ENCODE results near the gene PDZRN4. TPM values are rescaled to one million over a fixed set of nuclear protein-coding genes. Genes with fewer than 3 reads are reported as not detected.

Gene PDZRN4
- total and polyA plus RNA-seq, 2 of the 4 experiments (the other 2 are of a cell fraction), result not detected

DNA sequence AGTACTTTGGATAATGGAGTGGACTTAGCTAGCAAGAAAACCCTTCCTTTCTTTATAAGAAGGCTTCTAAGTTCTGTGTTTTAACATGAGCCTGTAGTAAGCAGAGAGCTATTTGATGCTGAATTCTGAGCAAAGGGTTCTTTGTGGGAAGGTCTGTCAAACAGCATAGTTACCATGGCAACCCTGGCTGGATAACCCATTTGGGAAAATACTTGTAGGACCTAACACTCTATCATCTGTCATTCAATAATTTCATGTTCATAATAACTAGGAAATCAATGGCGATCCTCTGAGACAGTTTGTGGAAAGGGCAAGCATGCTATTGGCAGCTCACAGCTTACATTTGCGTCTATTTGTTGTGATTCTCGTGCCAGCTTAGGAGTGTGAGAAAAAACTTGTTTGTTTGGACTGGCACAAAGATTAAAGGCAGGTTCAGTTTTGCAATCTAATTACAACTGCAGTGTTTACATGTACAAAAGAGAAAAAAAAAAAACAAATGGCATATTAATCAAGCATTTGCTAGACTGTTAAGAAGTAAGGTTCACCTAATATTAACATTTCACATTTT is 219.2 kb downstream of the PDZRN4 start:
- Histone ChIP-seq H3K9me3 (ENCODE audit: control insufficient read depth, insufficient read depth, low read length) (no peaks in the 10 kb centered on the region), H2AK9ac (replicated peaks; ENCODE audit: low read depth, low read length, poor library complexity) (no peak overlapping the region), H3K27me3 (ENCODE audit: control insufficient read depth, insufficient read depth, low read length) (no peaks in the 10 kb centered on the region), H3K23ac (ENCODE audit: low read depth, low read length) (no peak overlapping the region), H3K9me1 (ENCODE audit: insufficient read depth, low read length) (no peaks in the 10 kb centered on the region), H3K14ac (replicated peaks; ENCODE audit: low read depth, low read length) (no peak overlapping the region), H3K4me1 (ENCODE audit: control insufficient read depth, insufficient read depth, low read length) (no peaks in the 10 kb centered on the region), H2AK5ac (ENCODE audit: low read depth, low read length) (no peak overlapping the region), H2BK15ac (ENCODE audit: low read depth, low read length) (no peak overlapping the region), H2BK20ac (ENCODE audit: low read depth, low read length) (no peak overlapping the region), H4K5ac (ENCODE audit: low read depth, low read length) (no peak overlapping the region), H2AFZ (replicated peaks; ENCODE audit: low read length, poor library complexity) (no peak overlapping the region), H2BK5ac (ENCODE audit: low read depth, low read length, poor library complexity, severe bottlenecking) (no peak overlapping the region), H3K27ac (ENCODE audit: insufficient read depth, low read length) (no peak overlapping the region), H3K36me3 (ENCODE audit: control insufficient read depth, insufficient read depth, low read length) (no peaks in the 10 kb centered on the region), H3K56ac (ENCODE audit: extremely low read depth, insufficient read depth, low read length) (no peak overlapping the region), H4K91ac (ENCODE audit: insufficient read depth, low read depth, low read length) (no peak overlapping the region), H4K20me1 (ENCODE audit: insufficient read depth, low read length) (no peaks in the 10 kb centered on the region), H3K4ac (ENCODE audit: low read depth, low read length) (no peak overlapping the region), H3K18ac (ENCODE audit: low read depth, low read length) (no peak overlapping the region), H3K79me1 (ENCODE audit: low read depth in 1 of 2, low read length in 2 of 2) (no peaks in the 10 kb centered on the region), H3K4me3 (ENCODE audit: insufficient read depth, low read depth, low read length) (no peak overlapping the region), H3K4me2 (ENCODE audit: low read depth, low read length) (no peak overlapping the region), H4K8ac (ENCODE audit: low read depth in 2 of 2, low read length in 2 of 2) (no peak overlapping the region), H2BK120ac (ENCODE audit: low read depth, low read length) (no peak overlapping the region), H3K9ac (ENCODE audit: low read depth, low read length) (no peak overlapping the region)
- no peak for DNase-seq
- ChIA-PET POLR2A (ENCODE audit: unreplicated experiment) (no interaction called here), CTCF (interaction anchor here (0.6 to 0.7 kb wide), 2 partner anchors 60 to 595 kb away, joined by 3 to 4 read pairs; no protein-coding TSS in a partner anchor)
- intact Hi-C loops (cut with micrococcal nuclease), result no loop called here
- no CpG with 5 or more reads among the region's 3 CpGs for WGBS, 2 experiments (ENCODE audit: extremely low coverage in 2 of 2, insufficient read length in 1 of 2)
- BruUV-seq (replicated peaks), result no TSS peak
- dilution Hi-C loops (cut with HindIII; ENCODE audit: low sequenced_read_pairs, unreplicated experiment), result no loop called here
- ATAC-seq (ENCODE audit: low read depth), result no peak
- TF ChIP-seq NFE2L2 (IDR thresholded peaks at IDR 0.05; ENCODE audit: low read depth, low read length) (no peak), RFX5 (IDR thresholded peaks at IDR 0.05; ENCODE audit: low read depth, low read length) (no peak), CTCF (conservative IDR thresholded peaks at IDR 0.05; ENCODE audit: low read depth, low read length) (no peak), MAFK (IDR thresholded peaks at IDR 0.05; ENCODE audit: low read depth, low read length) (no peak), FOS (IDR thresholded peaks at IDR 0.05; ENCODE audit: low read depth, low read length) (no peak), USF2 (IDR thresholded peaks at IDR 0.05; ENCODE audit: low read depth, low read length) (no peak), CHD1 (IDR thresholded peaks at IDR 0.05; ENCODE audit: low read depth, low read length) (no peak), BHLHE40 (IDR thresholded peaks at IDR 0.05; ENCODE audit: low read depth, low read length) (no peak), RCOR1 (IDR thresholded peaks at IDR 0.05; ENCODE audit: insufficient replicate concordance, low read length) (no peak), CEBPB (IDR thresholded peaks at IDR 0.05; ENCODE audit: low read depth, low read length) (no peak), POLR2A (IDR thresholded peaks at IDR 0.05; ENCODE audit: low read depth, low read length) (no peak), SMC3 (IDR thresholded peaks at IDR 0.05; ENCODE audit: low read depth, low read length) (no peak), MAZ (IDR thresholded peaks at IDR 0.05; ENCODE audit: borderline replicate concordance, low read depth, low read length) (no peak), MXI1 (IDR thresholded peaks at IDR 0.05; ENCODE audit: borderline replicate concordance, low read depth, low read length) (no peak), ELK1 (IDR thresholded peaks at IDR 0.05; ENCODE audit: borderline replicate concordance, low read depth, low read length) (no peak), RAD21 (IDR thresholded peaks at IDR 0.05; ENCODE audit: low read length) (no peak)
- in situ Hi-C loops (cut with MboI; ENCODE audit: low sequenced_read_pairs), result no loop called here

Data from IMR-90 (cell line).